ENCODE data around the gene SH3BP4.

Gene SH3BP4

GRCh38 chr2:234967201-234967869 lies 15.5 kb downstream of the SH3BP4 start:
- no peak for DNase-seq

- no peak for DNase-seq
Observed at GRCh38 chr2:234967870-234968208, 16.0 kb downstream of the SH3BP4 start.

- DNase-seq: no peak
Observed at GRCh38 chr2:234968631-234969305, 17.0 kb downstream of the SH3BP4 start.

- no peak for DNase-seq
Observed at GRCh38 chr2:234969306-234970098, 17.7 kb downstream of the SH3BP4 start.

- DNase-seq: no peak
Observed at GRCh38 chr2:234970099-234970440, 18.3 kb downstream of the SH3BP4 start.

- DNase-seq: no peak
Observed at GRCh38 chr2:234970477-234970882, 18.7 kb downstream of the SH3BP4 start.

- DNase-seq: no peak
Observed at GRCh38 chr2:234971496-234971895, 19.7 kb downstream of the SH3BP4 start.

- no peak for DNase-seq
Observed at GRCh38 chr2:234973008-234973407, 21.2 kb downstream of the SH3BP4 start.

GRCh38 chr2:234974501-234975385 lies 22.9 kb downstream of the SH3BP4 start:
- no peak for DNase-seq

- no peak for DNase-seq
Observed at GRCh38 chr2:234975611-234976010, 23.8 kb downstream of the SH3BP4 start.

- no peak for DNase-seq
Observed at GRCh38 chr2:234976479-234977227, 24.8 kb downstream of the SH3BP4 start.

GRCh38 chr2:234977228-234977679 lies 25.4 kb downstream of the SH3BP4 start:
- DNase-seq: no peak

- DNase-seq: peak; percentile 55
Observed at GRCh38 chr2:234978466-234979203, 26.8 kb downstream of the SH3BP4 start.

GRCh38 chr2:234979204-234980167 lies 27.7 kb downstream of the SH3BP4 start:
- DNase-seq: no peak

- DNase-seq: no peak
Observed at GRCh38 chr2:234980451-234981187, 28.8 kb downstream of the SH3BP4 start.

GRCh38 chr2:234981197-234982095 lies 29.6 kb downstream of the SH3BP4 start:
- DNase-seq: peak; percentile 85

GRCh38 chr2:234982096-234982834 lies 30.4 kb downstream of the SH3BP4 start:
- DNase-seq: no peak
